Ovary (tissue), 3 donors: ENCODE measurements around the gene GOLGA8Q.
"Not testable (repeated sequence)": the region's sequence is repeated elsewhere in the genome, so short reads cannot be mapped to it uniquely, and the experiment has no call there.

Experiments used
- CTCF ChIP-seq, 3 donors: fragments of 450-650 bp in 2 of 3; fragments of 200-600 bp in 1 of 3; IDR thresholded peaks; one replicate each; pipeline versions ENCODE4 v1.5.1 to v1.8.0; 2016 to 2022; ENCODE audit warnings: antibody characterized with exemption in 3 of 3, mild to moderate bottlenecking in 1 of 3
- POLR2A ChIP-seq: fragments of 450-650 bp; IDR thresholded peaks from one replicate; pipeline ENCODE4 v1.6.1; 2017; ENCODE audit warnings: antibody characterized with exemption, mild to moderate bottlenecking, moderate library complexity
- donor health status: DM: no; HTN: no; CAD: no.

- not testable (repeated sequence) for TF ChIP-seq CTCF (IDR thresholded peaks at IDR 0.05); POLR2A
These were observed at the start of gene GOLGA8Q for GRCh38 chr15:30551750-30552149.
